MV-4-11 (cell line): ENCODE results near the gene SNRNP25.

Experiments
- DNase-seq: peaks from one replicate; lab custom pipeline; 2025; lab: John Stamatoyannopoulos, UW

The SNRNP25 gene

DNA sequence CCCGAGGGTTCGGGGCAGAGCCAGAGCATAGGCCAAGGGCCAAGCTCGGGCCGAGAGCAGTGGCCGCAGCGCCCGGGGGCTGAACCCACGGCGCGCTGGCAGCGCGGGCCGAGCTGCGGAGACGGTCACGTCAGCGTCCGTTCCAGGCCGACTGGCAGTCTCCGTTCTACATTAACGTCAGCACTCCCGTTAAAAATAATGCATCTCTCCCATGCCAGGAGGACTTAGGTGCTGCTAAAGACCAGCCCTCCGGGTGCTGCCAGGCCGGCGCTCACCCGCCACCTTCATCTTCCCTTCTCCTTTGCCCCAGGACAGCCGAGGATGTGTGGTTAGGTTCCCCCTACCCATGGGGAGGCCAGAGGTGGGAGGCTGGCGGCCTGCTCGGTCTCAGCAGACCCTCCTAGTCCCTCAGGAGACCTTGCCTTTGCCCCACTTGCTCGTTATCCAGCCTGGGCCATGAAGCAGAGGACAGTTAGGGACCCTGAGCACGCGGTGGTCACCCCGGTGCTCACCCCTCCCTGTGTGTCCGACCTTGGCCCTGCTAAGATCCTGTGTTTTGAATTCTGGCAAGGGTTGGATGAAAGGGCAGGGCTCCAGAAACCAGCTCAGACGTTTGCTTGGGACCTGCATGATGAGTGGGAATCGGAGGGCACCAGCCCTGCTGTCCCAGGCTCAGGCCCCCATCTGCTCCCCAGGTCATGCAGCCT is 25.0 kb downstream of the SNRNP25 start:
- no peak for DNase-seq

DNA sequence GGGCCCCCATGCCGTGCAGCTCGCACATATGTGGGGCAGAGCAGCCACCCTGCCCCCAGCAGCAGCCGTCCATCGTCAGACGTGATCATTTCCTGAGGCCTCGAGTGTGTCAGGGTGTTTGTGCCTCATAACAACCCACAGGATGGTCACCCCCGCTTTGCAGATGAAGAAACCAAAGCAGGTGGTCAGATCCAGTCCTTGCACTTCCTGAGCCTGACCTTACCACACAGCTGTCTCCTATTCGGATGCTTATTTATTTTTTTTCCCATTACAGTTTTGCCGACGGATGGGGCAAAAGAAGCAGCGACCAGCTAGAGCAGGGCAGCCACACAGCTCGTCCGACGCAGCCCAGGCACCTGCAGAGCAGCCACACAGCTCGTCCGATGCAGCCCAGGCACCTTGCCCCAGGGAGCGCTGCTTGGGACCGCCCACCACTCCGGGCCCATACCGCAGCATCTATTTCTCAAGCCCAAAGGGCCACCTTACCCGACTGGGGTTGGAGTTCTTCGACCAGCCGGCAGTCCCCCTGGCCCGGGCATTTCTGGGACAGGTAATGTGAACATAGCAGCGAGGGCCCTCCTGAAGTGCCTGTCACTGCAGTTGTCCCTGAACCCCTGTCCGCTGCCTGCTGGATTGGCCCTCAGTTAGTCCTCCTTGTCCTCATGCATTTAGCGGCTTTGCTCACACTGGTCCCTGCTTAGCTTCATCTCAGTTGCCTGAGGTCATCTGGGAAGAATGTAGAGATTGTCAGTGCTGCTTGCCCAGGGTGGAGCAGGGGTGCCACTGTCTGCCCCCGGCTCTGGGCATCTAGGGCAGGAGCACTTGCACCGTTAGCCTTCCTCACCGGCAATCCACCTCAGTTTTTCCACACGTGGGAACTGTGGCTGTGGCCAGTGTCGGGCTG is 25.8 kb downstream of the SNRNP25 start:
- peak; percentile 58 for DNase-seq

DNA sequence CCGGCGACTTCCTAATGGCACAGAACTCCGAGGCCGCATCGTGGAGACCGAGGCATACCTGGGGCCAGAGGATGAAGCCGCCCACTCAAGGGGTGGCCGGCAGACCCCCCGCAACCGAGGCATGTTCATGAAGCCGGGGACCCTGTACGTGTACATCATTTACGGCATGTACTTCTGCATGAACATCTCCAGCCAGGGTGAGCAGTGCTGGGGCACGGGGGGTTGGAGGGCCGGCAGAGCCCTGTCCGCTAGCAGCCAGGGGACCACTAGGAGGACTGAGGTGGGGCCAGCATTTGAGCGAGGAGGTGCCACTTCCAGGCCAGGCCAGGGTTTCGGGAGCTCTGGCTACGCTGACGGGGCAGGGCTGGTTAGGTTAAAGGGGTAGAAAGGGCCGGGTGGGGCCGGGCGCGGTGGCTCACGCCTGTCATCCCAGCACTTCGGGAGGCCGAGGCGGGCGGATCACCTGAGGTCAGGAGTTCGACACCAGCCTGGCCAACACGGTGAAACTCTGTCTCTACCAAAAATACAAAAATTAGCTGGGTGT is 29.5 kb downstream of the SNRNP25 start:
- DNase-seq, result no peak

DNA sequence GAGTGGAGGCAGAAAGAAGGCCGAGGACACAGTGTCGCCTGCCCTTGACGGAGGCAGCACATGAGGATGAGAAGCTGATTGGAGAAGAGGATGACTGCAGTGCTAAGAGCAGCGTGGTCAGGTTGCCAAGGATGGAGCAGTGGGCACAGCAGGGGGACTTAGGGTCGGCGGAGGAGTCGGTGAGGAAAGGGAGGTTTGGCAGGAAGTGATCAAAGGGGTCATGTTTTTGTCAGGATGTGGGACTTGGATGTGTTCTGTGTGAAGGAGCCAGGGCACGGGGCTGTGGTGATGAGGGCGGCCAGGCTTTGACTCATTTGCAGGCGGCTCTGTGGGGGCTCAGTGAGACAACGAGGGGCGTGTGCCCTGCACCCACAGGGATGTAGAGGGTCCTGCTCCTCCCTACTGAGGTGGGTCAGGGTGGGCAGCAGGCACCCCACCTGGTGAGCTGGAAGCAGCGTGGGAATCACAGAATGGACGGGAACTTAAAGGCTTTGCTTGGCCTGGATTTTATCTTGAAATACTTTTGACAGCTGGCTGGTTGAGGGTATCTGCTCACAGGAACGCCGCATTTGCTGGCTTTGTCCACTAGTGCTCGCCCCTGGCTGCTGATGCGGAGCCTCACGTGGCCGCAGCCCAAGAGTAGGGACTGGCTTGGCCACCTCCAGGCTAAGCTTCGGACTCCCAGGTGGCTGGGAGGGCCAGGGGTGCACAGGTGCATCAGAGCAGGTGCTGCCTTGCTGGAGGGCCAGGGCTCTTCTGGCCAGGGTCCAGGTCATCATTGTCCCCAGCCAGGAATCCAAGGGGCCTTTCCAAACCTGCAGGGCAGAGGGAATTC is 30.4 kb downstream of the SNRNP25 start:
- peak; percentile 22 for DNase-seq

DNA sequence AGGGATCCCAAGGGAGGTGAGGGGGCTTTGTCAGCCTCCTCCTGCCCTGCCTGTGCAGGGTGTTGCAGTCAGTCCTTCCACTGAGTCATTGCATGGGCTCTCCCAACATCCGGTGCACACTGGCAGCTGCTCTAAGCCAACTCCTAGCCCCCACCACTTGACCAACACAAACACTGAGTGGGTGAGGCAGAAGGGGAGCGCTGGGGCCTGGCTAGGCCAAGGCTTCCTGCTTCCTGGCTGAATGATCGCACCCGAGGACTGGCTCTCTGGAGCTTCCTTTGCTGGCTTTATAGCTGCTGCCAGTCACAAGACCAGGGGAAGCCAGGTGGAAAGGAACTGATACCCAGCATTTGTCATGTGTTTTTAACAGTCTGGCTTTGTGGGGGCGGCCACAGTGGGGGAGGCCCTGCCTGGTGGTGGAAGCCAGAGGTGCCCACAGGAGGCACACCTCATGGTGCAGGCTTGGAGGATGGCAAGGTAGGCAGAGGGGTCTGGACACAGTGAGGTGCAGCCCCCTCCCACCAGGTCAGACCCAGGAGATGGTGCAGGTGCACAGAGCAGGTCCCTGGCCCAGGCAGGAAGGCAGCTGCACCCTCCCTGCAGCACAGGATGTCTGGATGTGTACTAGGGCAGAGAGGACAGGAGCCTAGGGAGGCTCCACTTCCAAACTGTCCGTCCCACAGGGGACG is 31.2 kb downstream of the SNRNP25 start:
- peak; percentile 94 for DNase-seq

DNA sequence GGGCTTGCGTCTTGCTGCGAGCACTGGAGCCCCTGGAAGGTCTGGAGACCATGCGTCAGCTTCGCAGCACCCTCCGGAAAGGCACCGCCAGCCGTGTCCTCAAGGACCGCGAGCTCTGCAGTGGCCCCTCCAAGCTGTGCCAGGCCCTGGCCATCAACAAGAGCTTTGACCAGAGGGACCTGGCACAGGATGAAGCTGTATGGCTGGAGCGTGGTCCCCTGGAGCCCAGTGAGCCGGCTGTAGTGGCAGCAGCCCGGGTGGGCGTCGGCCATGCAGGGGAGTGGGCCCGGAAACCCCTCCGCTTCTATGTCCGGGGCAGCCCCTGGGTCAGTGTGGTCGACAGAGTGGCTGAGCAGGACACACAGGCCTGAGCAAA is 31.8 kb downstream of the SNRNP25 start:
- no peak for DNase-seq

DNA sequence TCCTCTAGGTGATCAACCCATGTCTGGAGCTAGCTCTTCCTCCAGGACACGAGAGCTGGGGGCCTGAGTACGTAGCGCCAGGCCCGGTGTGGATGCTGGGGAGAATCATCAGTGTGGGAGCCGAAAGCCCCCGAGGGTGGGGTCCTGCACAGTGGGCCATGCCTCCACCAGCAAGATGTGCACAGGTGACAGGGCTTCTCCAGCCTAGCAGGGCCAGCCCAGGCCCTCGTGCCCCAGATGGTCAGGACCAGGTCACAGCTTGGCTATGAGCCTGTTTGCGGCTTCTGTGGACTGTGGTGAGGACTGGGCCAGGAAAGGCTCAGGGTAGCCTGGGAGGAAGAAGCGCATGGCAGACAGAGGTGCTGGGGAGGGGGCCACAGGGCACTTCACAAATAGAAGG is 32.2 kb downstream of the SNRNP25 start:
- DNase-seq, result no peak

DNA sequence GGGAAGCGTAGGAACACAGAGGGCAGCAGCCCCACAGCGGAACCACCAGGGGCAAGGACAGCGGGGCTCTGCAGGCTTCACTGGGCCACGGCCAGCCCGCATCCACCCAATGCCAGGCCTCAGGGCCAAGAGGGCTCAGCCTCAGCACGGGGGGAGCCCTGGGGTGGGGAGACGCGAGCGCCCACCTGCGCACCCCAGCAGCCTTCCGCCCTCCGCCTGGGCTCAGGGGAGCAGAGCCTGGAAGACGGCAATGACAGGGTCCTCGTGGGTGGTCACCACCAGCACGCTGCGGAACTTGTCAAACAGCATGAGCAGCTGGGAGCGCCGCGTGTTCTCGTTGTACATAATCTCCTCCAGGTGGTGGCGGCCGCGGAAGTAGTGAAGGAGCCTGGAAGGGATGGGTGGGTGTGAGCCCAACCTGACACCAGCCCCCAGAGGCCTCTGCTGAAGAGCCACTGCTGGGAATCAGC is 32.9 kb downstream of the SNRNP25 start:
- DNase-seq, result no peak

DNA sequence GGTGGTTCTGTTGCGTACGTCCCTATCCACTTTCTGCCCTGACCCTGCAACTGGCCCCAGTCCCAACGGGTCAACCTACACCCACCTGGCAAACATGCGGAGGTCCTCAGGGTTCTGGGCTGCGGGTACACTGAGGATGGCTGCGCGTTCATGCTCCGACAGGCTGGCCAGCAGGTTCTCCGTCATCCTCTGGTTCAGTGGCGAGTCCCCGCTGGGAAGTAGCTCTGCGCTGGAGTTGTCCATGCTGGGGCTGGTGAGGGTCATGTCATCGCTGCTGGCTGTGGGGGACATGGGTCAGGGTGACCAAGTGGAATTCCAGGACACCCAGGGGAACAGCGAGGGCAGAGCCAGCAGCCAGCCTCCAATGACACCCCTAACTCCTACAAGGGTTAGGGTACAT is 35.0 kb downstream of the SNRNP25 start:
- DNase-seq, result no peak

DNA sequence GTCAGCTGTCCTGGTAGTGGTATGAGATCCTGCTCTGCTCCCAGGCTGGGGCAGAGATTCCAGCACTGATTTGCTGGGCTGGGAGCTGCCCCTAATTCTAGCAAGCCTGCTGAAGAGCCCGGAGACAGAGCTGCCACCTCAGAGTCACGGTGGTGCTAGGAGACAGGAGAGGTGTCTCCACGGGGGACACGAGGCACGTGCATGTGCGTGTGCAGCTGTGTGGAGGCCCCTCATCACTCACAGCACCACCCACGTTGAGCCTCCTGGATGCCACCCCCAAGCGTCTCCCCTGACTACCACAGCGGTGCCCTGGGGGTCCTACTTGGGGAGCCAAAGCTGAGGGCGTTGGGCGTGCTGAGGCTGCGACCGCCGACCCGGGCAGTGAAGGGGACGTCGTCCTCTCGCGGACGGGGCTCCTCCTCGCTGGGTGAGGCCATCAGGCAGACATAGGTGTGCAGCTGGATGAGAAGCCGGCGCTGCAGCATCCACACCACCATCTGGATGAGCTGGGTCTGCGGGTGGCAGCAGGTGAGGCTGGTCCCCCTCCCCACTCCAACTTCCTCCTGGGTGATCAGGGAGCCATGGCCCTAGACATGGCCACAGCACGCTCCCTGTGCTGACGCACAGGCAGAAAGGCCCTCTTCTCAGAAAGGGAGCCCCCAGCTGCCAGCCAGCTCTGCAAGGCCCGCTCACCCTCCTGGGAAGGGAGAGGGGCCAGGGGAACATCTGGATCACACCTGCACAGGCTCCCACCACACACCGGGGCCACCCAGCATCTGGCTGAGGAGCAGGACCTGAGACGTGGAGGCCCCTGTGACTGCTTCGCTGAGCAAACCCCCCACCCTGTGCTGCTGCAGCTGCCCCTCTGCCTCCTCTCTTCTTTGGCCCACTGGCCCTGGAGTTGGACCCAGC is 36.0 kb downstream of the SNRNP25 start:
- no peak for DNase-seq

DNA sequence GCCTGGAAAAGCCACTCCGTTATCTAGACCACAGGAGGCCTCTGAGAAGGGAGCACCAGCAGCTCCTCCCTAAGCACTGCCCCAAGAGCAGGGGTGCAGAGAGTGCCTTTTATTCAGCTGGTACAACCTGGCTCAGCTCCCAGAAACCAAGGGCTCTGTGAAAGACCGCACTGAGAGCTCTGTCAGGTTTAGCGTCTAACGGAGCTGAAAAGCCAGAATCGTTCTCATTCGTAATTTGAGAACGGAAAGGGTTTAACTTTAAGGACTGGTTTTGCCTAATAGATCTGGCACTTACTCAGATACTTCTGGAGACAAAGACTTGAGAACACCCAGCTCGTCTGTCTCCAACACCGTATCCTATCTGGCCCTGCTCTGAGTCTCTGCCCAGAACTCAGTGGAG is 37.9 kb downstream of the SNRNP25 start:
- DNase-seq, result no peak

DNA sequence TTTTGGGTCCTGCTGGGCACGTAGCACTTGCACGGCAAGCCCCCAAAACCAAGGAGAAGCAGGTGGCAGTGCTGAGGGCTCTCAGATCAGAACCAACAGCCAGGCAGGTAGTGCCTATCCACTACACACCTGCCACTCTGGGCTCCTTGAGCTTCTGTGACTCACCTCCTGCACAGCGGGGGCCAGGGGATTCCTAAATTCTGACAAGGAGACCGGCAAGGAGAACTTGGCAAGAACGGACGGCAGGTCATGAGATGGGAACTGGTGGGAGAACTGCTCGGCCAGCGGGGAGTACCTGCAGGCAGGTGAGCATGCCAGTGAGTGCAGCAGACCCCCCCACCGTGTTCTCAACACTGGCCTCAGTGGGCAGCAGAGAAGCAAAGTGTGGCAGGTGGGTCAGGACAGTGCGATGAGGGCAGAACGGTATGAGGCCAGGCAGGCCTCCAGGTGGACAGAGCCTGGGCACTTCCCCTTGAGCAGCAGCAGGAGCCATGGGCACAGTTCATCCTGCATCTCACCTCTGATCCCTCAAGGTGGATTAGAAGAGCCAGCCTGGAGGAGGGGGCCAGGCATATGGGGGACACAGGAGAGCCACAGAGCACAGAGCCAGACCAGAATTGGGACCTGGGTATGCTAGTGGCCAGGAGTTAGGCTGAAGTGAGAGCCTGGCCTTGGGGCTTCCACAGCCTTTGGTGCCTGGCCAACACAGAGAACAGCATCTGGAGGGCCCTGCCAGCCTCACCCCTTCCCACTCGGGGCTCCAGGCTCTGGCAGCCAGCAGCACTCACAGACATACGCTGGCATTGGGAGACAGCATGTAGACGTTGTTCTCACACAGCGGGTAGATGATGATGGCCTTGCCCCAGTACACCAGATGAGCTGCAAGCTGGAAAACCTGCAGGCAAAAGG is 39.1 kb downstream of the SNRNP25 start:
- no peak for DNase-seq

DNA sequence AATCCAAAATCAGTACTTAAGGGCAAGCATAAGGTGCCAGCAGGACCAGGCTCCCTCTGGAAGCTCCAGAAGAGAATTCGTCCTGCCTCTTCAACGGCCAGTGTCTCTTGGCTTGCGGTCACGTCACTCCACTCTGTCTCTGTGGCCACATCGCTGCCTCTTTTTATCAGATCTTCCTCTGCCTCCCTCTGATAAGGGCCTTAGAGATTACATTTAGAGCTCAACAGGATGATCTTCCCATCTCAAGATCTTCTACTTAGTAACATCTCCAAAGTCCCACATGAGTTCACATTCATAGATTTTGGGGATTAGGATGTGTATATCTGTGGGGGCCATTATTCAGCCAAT is 41.3 kb downstream of the SNRNP25 start:
- DNase-seq, result no peak

DNA sequence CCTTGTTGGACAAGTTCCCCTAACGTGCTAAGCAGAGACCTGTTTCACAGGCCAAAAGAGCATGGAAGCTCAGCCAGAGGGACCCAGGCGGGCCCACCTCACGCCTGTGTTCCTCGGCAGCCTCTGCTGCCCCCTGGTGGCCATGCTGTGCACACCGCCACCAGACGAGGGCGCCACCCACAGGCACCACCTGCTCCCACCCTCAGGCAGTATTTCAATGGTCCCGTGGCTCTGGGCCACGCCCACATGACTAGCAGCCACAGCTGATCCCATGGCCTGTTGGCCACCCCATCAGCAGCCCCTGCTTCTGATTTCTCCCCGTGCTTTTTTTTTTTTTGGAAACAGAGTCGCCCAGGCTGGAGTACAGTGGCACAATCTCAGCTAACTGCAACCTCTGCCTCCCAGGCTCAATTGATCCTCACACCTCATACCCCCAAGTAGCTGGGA is 43.3 kb downstream of the SNRNP25 start:
- DNase-seq, result peak; percentile 88

DNA sequence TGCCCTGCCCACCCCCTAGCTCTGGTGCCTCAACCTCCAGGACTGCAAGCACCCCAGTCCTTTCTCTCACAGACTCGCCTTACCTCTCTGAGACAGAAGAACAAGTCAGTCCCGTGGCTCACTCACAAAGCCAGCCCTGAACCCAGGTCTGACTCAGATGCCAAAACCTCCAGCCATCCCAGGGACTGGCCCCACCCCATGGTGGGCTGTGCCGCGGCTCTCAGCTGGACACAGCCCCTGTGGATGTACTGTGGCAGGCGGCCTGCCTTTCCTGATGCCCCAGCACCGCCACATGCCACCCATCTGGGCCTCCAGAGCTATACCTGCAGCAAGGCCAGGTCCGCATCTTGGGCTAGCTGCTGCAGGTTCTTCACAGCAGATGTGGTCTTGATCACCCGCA is 44.2 kb downstream of the SNRNP25 start:
- no peak for DNase-seq

DNA sequence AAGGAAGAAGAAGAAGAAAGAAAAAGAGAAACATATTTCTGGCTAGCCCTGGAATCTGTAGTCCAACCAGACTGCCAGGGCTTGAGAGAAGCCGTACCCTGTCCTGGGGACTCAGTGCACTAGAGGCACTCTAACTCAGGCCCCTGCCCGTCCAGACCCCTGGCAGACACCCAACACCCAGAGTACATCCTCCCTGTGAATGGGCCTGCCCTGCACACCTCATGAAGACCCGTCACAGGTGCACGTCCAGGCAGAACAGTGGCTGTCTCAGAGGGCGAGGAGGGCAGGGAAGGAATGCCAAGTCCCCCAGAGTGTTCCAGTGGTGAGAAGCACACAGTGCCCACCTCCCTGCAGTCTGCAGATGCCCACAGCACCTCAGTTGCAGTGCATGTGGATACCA is 47.4 kb downstream of the SNRNP25 start:
- DNase-seq, result no peak

DNA sequence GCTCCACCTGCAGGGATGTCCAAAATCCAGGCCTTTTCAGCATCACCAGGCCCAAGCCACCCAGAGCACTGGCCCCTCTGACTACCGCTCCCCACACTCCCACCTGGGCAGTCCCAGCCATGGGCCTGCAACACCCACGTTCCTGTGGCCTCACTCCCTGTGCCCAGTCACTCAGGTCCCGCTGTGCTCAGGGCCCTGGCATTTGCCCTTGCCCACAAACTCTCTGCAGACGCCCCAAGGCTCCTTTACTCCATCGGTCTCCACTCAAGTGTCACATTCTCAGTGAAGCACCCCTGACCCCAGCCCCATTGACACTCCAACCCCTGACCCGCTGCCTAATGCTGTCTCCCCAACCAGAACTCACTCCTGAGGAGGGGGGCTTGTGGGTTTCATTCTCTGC is 48.0 kb downstream of the SNRNP25 start:
- DNase-seq, result no peak

DNA sequence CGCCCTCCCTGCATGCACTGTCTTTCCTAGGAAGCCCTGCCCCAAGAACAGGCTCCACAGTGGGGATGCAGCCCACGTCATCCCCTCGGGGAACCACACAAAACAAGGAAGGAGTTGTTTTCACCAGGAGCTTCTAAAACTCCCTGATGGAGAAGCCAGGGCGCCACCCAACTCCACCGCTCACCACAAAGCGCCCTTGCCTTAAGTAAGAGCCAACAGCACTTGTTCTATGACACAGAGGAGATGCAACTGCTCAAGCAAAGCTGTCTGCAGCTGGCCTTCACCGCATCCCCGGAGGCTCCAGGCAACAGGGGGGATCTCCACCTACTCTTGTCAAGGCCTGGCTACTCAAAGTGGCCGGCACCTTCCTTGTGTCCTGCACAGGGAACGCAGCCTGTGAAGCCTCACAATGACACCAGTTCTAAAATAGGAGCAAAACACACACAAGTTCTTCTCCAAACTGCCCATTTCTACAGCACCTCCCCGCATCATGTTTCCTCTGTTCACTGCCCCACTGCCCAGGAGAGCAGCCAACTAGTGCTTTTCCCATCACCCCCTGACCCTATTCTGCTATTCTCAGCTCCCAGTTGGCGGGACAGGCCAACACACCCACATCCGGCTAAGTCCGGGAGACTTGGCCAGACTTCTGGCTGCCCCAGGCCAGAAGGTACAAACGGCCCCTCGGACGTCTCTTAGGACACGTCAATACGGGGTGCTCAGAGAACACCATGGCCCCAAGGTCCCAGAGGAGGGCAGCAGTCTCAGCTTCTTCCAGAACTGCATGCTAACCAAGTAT is 48.6 kb downstream of the SNRNP25 start:
- DNase-seq, result peak; percentile 58

DNA sequence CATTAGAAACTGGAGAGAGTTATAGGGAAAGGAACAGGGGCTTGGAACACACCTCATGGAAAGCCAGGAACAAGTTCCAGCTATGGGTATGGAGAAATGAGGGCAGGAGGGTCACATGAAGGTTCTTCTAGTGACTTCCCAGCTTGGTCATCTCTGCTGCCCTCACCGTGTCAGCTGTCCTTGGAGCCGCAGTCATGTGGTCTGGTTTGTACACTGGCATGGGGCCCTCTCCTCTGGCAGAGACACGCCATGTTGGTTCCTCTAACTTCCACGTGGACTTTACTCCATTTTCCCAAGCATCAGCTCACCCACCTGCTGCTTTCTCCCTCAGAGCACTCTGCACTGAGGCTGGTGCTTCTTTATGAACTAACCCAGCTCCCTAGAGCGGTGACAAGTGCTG is 50.7 kb downstream of the SNRNP25 start:
- DNase-seq, result no peak
